ENCODE results near the gene POLR2E.

GRCh38 chr19:1090731-1091543 lies 4.2 kb downstream of the POLR2E start:
- TF ChIP-seq POLR2A (IDR thresholded peaks at IDR 0.05; ENCODE audit: control extremely low read depth in 1 of 2, low read depth in 2 of 2, low read length in 2 of 2) (no peak), CTCF (IDR thresholded peaks at IDR 0.05; ENCODE audit: control extremely low read depth in 1 of 3, insufficient read depth in 1 of 3, low read depth in 1 of 3, low read length in 3 of 3) (no peak), RXRA (IDR thresholded peaks at IDR 0.05; ENCODE audit: insufficient read depth, low read depth, low read length) (no peak), EZH2 (IDR thresholded peaks at IDR 0.05; ENCODE audit: low read depth, low read length, severe bottlenecking) (no peak), KDM1A (IDR thresholded peaks at IDR 0.05; ENCODE audit: borderline replicate concordance, low read length) (no peak), POLR2AphosphoS5 (IDR thresholded peaks at IDR 0.05; ENCODE audit: low read depth, low read length) (no peak)
